Activated T-cell treated with anti-CD3 and anti-CD28 coated beads for 24 hours (primary cell): ENCODE results near the gene PIK3CB.
"Not testable (repeated sequence)": the region's sequence is repeated elsewhere in the genome, so short reads cannot be mapped to it uniquely, and the experiment has no call there.

ENCODE experiments used
- DNase-seq: peaks from one replicate; pipeline ENCODE4 v3.0.0-alpha.2; 2020; ENCODE audit warnings: low read depth

Gene PIK3CB

DNA sequence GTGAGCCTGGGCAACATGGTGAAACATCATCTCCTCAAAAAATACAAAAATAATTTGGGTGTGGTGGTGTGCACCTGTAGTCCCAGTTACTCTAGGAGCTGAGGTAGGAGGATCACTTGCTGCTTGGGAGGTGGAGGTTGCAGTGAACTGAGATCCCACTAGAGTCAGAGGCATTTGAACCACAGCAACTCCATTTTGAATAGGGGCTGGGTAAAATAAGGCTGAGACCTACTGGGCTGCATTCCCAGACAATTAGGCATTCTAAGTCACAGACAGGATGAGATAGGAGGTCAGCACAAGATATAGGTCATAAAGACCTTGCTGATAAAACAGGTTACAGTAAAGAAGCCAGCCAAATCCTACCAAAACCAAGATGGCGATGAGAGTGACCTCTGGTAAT, 12.1 kb upstream of the PIK3CB start:
- DNase-seq = not testable (repeated sequence)

DNA sequence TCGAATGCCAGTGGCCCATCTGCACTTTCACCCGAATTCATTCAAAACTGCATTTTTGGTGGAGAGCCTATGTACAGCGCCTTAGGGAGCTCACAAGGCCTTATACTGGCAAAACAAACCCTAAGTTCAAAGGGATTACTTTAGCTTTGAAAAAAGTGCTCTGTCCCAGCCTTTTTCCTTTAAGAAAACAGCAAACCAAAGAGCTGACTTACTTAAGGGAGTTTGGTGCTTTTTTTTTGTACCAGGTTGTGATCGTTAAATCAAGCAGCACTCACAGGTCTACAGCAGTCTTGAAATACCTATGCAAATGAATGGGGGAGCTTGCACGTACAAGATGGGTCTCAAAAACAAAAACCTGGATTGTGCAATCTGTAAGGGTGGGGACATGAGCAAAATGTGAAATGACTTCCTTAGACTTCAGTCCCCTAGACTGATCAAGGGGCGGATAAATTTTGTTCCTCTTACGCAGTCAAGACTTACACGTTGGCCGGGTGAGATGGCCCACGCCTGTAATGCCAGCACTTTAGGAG, 11.6 kb upstream of the PIK3CB start:
- no peak for DNase-seq

DNA sequence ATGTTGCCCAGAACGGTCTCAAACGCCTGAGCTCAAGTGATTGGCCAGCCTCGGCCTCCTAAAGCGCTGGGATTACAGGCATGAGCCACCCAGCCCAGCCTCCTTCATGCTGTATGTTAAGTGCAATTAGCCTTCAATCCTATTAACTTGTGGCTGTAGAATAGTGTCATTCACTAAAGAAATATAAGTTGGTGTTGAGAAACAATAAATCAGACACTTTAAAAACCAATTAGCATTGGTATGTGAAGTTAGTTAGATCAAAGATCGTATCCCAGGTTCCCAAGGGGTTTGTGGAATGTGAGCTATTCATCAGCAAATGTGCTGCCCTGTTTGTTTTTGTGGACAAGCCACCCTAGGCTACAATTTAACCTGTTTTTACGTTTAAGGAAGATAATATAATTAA, 11.0 kb upstream of the PIK3CB start:
- no peak for DNase-seq

DNA sequence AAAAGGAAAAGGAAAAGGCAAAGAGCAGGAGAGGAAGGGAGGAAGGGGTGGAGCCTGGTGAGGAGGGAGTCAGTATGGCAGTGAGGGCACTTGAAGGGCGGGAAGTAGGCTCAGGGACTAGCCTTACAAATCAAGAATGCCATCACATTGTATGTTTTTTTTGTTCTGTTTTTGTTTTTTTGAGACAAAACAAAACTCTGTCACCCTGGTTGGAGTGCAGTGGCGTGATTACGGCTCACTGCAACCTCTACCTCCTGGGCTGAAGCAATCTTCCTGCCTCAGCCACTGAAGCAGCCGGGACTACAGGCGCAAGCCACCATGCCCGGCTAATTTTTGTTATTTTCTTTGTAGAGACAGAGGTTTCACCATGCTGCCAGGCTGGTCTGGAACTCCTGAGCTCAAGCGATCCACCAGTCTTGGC, 10.5 kb upstream of the PIK3CB start:
- DNase-seq = no peak

DNA sequence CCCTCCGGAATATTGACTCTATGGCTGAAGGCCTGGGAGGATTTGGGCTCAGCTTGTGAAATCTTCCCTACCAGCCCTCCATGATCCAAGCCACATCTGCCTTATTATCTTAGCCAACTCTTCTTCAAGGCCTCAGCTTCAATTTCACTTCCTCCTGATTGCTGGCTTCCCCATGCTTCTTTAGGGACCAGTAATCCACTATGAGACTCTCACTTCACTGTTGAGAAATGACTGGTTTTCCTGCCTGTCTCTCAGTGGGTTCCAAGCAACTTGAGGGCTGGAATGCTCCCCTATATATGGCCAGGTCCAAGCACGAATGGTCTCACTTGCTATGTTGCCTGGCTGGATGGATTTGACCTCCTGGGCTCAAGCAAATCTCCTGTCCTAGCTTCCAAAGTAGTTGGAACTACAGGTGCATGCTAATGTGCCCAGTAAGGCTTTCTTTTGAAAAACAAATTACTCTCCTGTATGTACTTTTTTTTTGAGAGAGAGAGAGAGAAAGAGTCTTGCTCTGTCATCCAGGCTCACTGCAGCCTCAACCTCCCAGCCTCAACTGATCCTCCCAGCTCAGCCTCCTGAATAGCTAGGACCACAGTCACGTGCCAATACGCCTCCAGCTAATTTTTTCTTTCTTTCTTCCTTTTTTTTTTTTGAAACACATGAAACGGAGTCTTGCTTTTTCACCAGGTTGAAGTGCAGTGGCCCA, 7.9 kb upstream of the PIK3CB start:
- no peak for DNase-seq

DNA sequence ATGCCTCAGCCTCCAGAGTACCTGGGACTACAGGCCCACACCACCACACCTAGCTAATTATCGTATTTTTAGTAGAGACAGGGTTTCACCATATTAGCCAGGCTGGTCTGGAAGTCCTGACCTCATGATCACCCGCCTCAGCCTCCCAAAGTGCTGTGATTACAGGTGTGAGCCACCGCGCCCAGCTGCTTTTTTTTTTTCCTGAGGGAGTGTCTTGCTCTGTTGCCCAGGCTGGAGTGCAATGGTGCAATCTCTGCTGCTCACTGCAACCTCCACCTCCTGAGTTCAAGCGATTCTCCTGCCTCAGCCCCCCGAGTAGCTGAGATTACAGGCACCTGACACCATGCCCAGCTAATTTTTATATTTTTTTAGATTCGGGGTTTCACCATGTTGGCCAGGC, 3.7 kb upstream of the PIK3CB start:
- DNase-seq = not testable (repeated sequence)

DNA sequence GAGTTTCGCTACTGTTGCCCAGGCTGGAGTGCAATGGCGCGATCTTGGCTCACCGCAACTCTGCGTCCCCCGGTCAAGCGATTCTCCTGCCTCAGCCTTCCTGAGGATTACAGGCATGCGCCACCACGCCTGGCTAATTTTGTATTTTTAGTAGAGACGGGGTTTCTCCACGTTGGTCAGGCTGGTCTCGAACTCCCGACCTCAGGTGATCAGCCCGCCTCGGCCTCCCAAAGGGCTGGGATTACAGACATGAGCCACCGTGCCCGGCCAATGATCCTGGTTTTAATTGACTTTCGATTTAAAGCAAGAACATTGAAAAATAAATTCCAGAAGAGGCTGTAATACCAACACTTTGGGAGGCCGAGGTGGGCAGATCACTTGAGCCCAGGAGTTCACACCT, 1.1 kb upstream of the PIK3CB start:
- not testable (repeated sequence) for DNase-seq

DNA sequence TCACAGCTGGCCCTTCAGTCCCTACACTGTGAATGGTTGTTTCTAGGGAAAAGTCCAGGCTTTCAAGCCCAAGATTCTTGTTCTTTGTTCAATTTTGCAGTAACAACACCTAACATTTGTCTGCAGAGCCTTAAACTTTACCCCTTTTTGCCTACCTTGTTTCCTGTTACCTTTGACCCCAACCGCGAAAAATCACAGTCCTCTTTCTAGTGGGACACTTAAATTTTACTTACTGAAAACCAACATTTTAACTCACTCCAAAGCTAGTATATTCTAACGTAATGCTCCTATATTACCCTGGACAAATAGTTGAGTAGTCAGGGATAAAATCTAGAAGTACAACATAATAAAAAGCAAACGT, 649 bp upstream of the PIK3CB start:
- DNase-seq = no peak

DNA sequence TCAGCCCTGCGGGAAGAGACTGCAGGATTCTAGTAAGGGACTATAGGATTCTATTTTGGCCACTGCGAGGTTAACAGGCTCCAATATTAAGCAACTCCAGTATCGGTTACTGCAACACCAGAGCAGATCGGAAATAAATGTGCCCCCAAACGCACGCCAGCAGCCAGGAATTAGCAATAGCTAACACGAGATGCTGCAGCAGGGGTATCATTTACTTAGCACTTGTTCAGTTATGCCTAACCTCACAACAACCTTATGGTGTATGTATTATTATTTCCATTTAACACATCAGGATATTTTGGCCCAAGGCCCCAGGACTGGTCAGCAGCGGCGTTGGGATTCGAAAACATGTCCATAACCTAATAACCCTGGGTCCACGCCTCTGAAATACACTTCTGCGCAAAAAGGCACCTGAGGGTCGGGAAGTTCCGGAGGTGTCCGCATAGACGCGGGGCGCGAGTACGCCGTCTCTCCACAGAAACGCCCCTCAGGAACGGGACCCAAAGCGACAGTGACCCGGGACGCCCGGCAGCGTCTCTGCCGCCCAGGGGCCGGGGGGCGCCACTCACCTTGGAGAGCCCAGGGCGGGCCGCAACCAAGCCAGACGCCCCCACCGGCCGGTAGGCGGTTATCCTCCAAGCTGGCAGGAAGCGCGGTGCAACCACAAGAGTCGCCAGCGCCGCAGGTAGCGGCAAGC, 681 bp downstream of the PIK3CB start:
- peak; percentile 2 for DNase-seq

DNA sequence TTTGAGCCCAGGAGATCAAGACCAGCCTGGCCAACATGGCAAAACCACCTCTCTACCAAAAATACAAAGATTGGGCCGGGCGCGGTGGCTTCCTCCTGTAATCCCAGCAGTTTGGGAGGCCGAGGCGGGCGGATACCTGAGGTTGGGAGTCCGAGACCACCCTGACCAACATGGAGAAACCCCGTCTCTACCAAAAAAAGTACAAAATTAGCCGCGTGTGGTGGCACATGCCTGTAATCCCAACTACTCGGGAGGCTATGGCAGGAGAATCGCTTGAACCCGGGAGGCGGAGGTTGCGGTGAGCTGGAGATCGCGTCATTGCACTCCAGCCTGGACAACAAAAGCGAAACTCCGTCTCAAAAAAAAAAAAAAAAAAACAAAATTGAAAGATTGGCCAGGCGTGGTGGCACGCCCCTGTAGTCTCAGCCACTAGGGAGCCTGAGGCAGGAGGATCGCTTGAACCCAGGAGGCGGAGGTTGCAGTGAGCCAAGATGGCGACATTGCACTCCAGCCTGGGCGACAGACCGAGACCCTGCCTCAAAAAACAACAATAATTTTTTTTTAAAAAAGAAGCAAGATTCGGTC, 2.2 kb downstream of the PIK3CB start:
- not testable (repeated sequence) for DNase-seq

DNA sequence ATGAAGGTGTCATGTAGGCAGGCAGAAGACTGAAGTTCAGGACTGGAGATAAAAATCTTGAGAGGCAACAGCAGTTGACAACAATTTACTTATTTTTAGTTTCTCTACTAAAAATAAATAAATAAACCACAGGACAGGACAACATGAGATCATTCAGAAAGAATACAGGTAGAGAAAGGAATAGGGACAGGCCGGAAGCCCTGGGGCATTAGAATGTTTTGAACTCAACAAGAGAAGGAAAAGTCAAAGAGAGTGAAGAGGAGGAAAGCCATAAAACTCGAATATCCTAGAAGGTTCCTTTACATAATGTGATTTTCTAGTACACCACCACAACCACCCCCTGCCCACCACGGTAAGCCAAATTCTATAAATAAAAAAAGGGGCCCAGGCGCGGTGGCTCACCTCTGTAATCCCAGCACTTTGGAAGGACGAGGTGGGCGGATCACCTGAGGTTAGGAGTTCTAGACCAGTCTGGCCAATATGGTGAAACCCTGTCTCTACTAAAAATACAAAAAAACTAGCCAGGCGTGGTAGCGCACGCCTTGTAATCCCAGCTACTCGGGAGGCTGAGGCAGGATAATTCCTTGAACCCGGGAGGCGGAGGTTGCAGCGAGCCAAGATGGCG, 4.7 kb downstream of the PIK3CB start:
- DNase-seq = no peak

DNA sequence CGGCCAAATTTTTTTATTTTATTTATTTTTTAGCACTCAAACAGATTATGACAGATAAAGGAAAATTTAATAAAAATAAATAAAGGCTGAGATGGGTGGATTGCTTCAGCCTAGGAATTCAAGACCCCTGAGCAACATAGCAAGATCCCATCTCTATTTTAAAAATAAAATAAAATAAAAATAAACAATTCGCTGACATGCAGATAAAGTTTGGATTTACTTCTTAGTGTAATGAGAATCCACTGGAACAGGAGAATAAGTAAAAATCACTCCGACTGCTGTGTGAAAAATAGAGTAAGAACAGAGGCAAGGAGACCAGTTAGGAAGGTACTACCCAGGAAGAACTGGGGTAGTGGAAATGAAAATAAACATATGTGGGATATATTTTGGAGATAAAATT, 5.6 kb downstream of the PIK3CB start:
- no peak for DNase-seq

DNA sequence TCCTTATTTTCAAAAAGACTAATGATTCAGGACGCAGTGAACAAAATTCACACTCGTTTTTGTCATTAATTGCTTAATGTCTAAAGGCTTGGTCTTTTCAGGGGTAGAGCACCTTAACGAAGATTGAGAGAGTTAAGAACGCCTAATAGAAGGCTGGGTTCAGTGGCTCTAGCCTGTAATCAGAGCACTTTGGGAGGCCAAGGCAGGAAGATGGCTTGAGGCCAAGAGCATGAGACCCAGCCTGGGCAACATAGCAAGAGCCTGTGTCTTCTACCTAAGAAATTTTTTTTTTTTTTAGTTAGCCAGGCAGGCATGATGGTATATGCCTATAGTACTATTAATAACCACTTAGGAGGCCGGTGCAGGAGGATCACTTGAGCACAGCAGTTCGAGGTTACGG, 7.5 kb downstream of the PIK3CB start:
- no peak for DNase-seq

DNA sequence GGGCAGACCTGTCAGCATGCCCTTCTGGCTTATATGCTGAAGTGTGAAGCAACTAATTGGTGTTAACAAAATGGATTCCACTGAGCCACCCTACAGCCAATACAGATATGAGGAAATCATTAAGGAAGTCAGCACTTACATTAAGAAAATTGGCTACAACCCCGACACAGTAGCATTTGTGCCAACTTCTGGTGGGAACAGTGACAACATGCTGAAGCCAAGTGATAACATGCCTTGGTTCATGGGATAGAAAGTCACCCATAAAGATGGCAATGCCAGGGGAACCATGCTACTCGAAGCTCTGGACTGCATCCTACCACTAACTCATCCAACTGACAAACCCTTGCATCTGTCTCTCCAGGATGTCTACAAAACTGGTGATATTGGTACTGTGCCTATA, 9.4 kb downstream of the PIK3CB start:
- no peak for DNase-seq

DNA sequence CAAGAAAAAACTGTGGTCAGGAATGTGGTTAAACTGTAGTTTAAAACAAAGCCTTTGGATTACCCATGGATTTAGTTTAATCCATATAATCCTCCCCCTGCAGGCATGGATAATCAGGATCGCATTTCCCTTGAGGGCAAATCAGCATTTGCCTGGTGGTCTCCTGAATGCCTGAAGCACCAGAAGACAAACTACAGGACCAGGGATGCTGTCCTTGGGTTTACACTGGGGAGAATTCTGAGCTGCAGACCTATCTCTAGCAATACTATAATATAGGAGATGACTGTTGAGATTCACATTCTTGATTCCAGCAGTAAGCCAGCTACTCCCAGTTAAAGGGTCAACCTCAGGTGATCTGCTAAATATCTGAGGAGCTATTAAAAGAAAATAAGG, 10.6 kb downstream of the PIK3CB start:
- no peak for DNase-seq

DNA sequence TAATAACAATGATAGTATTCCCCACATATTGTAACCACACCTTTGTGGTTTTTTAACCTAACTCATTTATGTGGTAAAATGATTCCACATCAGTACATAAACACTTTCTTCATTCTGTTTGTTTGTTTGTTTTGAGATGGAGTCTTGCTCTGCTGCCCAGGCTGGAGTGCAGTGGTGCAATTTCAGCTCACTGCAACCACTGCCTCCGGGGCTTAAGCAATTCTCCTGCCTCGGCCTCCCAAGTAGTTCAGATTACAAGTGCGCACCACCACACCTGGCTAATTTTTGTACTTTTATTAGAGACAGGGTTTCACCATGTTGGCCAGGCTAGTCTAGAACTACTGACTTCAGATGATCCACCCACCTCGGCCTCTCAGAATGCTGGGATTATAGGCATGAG, 14.3 kb downstream of the PIK3CB start:
- DNase-seq = not testable (repeated sequence)

DNA sequence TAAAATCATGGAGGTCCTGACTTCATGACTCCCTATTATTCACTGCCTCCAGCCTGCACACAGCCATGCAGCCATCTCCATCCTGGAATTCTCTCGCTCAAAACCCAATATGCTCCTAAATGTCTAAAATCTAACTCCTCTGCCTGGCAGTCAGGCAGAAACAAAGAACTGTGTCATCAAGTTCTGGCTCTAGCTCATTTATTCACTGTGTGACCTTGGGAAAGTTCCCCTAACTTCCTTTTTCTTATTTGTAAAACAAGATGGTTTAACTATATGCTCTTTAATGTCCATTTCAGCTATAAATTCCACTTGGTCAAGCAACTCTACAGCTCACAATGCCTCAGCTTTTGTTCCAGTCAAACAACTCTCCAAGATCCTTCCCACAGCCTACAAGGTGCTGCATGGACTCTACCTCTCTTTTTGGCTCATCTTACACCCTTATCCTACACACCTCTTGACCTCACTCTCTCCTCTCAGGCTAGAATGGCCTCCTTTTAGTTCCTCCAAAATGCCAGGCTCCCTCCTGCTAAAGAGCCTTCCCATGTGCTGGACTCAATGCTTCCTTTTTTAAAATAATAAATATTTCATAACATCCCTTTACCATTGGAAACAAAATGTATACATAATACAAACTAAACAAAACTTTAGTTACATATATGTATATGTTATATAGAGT, 16.4 kb downstream of the PIK3CB start:
- no peak for DNase-seq

DNA sequence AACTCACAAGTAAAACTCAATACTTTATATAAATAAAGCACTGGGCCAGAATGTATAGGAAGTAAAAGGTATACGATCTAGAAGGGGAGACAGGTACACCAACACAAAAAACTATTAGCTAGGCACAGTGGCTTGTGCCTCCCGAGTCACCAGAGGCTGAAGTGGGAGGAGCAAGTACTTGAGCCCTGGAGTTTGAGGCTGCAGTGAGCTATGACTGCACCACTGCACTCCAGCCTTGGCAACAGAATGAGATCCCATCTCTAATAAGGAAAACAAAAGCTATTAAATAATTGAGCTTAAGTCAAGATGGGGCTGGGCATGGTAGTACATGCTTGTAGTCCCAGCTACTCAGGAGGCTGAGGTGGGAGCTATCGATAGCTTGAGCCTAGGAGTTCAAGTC, 17.0 kb downstream of the PIK3CB start:
- no peak for DNase-seq

DNA sequence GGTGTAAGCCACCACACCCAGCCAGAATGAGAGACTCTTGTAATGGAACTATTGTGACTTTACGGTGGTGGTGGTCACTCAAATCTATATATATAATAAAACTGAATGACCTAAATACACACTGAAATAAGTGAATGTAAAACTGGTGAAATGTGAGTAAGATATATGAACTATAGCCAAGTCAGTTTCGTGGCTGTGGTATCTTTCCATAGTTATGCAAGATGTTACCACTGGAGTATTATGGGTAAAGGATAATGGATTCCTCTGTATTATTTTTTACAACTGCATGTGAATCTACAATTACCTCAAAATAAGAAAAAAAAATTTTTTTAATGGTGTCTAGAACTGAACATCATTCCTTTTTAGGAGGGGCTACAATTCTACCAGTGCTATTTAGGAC, 21.9 kb downstream of the PIK3CB start:
- no peak for DNase-seq

DNA sequence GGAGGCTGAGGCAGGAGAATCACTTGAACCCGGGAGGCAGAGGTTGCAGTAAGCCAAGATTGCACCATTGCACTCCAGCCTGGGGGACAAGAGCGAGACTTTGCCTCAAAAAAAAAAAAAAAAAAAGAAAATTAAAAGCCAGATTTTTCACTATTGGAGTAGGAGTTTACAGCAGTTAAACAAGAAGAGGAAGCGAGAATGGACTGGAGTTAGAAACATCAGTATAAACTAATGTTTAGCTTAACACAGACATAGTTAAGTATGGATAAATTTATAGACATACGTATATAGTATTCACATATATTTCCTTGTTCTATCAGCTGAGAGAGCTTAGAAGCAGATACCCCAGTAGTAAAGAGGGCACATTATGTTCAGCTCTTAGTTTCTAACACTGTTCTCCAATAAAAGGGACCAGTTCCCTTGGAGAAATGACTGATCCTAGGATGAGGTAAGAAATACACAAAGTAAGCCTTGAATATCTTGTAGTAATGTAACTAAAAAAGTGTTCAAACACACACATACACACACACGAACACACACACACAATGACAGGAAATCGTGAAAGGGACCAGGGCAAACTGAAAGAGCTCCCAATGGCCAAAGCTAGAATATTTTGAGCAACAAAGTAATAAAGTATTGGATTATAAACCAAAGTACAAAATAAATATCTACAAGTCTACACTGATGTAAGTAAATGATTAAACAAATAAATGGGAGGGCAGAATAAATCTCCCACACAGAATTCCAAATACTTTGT, 25.1 kb downstream of the PIK3CB start:
- no peak for DNase-seq

DNA sequence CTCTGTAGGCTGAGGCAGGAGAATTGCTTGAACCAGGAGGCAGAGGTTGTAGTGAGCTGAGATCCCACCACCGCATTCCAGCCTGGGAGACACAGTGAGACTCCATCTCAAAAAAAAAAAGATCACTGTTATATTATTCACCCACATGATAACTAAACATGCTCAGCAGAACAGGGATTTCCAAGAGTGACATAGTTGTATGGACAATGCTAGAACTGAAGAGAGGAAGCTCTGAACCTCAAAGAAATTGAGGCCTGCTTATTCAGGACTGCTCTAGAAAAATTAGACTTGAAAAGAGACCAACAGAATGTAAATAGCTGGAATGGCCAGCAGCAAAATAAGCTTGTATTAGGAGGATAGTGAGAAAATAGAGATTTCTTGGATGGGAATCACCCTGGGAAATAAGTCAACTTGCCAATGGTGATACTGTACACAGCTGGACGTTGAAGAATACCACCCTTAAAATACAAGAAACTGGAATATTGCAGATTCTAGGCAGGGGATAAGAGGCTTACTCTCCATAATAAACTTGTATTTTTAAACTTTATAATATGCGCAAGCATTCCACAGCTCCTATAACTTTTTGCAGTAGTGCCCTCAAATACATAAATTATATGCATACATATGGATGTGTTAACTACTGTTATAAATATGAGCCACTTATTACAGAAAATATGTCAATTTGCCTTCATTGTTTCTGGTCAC, 28.2 kb downstream of the PIK3CB start:
- no peak for DNase-seq
